ENCODE results near the gene LRP6.

DNA sequence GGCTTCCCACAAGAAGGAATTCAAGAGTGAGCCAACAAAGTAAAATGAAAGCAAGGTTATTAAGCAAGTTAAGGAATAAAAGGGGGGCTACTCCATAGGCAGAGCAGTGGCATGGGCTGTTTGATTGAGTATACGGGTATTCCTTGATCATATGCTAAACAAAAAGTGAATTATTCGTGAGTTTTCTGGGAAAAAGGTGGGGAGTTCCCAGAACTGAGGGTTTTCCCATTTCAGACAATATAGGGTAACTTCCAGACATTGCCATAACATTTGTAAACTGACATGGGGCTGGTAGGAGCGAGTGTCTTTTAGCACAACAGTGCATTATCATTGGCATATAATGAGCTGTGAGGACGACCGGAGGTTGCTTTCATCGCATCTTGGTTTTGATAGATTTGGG lies 198.1 kb downstream of the LRP6 start:
- TF ChIP-seq, protein P1, sequence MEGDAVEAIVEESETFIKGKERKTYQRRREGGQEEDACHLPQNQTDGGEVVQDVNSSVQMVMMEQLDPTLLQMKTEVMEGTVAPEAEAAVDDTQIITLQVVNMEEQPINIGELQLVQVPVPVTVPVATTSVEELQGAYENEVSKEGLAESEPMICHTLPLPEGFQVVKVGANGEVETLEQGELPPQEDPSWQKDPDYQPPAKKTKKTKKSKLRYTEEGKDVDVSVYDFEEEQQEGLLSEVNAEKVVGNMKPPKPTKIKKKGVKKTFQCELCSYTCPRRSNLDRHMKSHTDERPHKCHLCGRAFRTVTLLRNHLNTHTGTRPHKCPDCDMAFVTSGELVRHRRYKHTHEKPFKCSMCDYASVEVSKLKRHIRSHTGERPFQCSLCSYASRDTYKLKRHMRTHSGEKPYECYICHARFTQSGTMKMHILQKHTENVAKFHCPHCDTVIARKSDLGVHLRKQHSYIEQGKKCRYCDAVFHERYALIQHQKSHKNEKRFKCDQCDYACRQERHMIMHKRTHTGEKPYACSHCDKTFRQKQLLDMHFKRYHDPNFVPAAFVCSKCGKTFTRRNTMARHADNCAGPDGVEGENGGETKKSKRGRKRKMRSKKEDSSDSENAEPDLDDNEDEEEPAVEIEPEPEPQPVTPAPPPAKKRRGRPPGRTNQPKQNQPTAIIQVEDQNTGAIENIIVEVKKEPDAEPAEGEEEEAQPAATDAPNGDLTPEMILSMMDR (IDR thresholded peaks at IDR 0.05), result no peak
- TF ChIP-seq ZFX (IDR thresholded peaks at IDR 0.05; ENCODE audit: borderline replicate concordance), result no peak
